NB4 (cell line): Measurements from ENCODE around the gene TNFSF18.

Experiments
- CTCF ChIP-seq: IDR thresholded peaks from one replicate; pipeline ENCODE4 v1.5.1; 2012; ENCODE audit warnings: low read depth, low read length
- MAX ChIP-seq: IDR thresholded peaks from 2 replicates; pipeline ENCODE4 v1.6.1; 2011; ENCODE audit warnings: low read depth, low read length
- POLR2A ChIP-seq: IDR thresholded peaks from 2 replicates; pipeline ENCODE4 v1.6.1; 2011; ENCODE audit warnings: mild to moderate bottlenecking; ENCODE audit not compliant: insufficient read length; ENCODE audit errors: extremely low read depth

- TF ChIP-seq POLR2A, result no peak
- no peak for TF ChIP-seq CTCF
- TF ChIP-seq MAX, result no peak
Measured at GRCh38 chr1:173020138-173020750, 30.5 kb downstream of the TNFSF18 start.
